Stimulated activated CD8-positive, alpha-beta memory T cell treated with anti-CD3 and anti-CD28 coated beads, Interleukin-12 subunit alpha, Interleukin-12 subunit beta, amount 100 ng/mL, for 1 hour (primary cell): Measurements from ENCODE around the gene CELA3B.
A peak's percentile ranks its signal among the peaks of the same experiment; 100 is the strongest.
"Not testable (repeated sequence)": the region's sequence is repeated elsewhere in the genome, so short reads cannot be mapped to it uniquely, and the experiment has no call there.

Experiments
- DNase-seq: peaks from one replicate; pipeline ENCODE4 v3.0.0-alpha.2; 2020; ENCODE audit warnings: low read depth

CELA3B gene

GRCh38 chr1:22012752-22013151 is 35.9 kb downstream of the CELA3B start:
- not testable (repeated sequence) for DNase-seq

GRCh38 chr1:22014575-22015206 is 37.9 kb downstream of the CELA3B start:
- DNase-seq: not testable (repeated sequence)

GRCh38 chr1:22018583-22019559 is 42.0 kb downstream of the CELA3B start:
- DNase-seq: peak; percentile 36

GRCh38 chr1:22021061-22021460 is 44.2 kb downstream of the CELA3B start:
- DNase-seq: no peak

- peak; percentile 49 for DNase-seq
Observed at GRCh38 chr1:22024485-22025367, 47.9 kb downstream of the CELA3B start.

GRCh38 chr1:22025368-22026155 is 48.7 kb downstream of the CELA3B start:
- DNase-seq: peak; percentile 84

- no peak for DNase-seq
Observed at GRCh38 chr1:22026924-22027289, 50.1 kb downstream of the CELA3B start.

- DNase-seq: no peak
Observed at GRCh38 chr1:22030057-22030456, 53.2 kb downstream of the CELA3B start.

GRCh38 chr1:22030473-22030872 is 53.7 kb downstream of the CELA3B start:
- DNase-seq: no peak

GRCh38 chr1:22031214-22031962 is 54.6 kb downstream of the CELA3B start:
- DNase-seq: no peak

GRCh38 chr1:22034834-22035233 is 58.0 kb downstream of the CELA3B start:
- not testable (repeated sequence) for DNase-seq

GRCh38 chr1:22037520-22037919 is 60.7 kb downstream of the CELA3B start:
- no peak for DNase-seq

- DNase-seq: no peak
Observed at GRCh38 chr1:22038036-22038435, 61.2 kb downstream of the CELA3B start.
